Stimulated activated memory B cell treated with anti-CD40 and anti-IgM and Interleukin-4, amounts not matched to agents 10 μg/mL and 1 μg/mL and 100 μg/mL, for 72 hours (primary cell): ENCODE results near the gene STX5.
"Not testable (repeated sequence)": the region's sequence is repeated elsewhere in the genome, so short reads cannot be mapped to it uniquely, and the experiment has no call there.

Experiments used
- ATAC-seq: fragments of 150-1000 bp; cut with Tn5 transposase; 2 replicates; pipeline ENCODE4 v1.10.0; 2021
- H3K27ac Mint-ChIP-seq: one replicate; pipeline ENCODE4 v1.8.0; 2022; ENCODE audit warnings: mild to moderate bottlenecking, mixed read lengths
- H3K27me3 Mint-ChIP-seq: one replicate; pipeline ENCODE4 v1.8.0; 2022; ENCODE audit warnings: mixed read lengths
- H3K36me3 Mint-ChIP-seq: one replicate; pipeline ENCODE4 v1.8.0; 2022; ENCODE audit warnings: mixed read lengths
- H3K4me1 Mint-ChIP-seq: one replicate; pipeline ENCODE4 v1.8.0; 2022; ENCODE audit warnings: mixed read lengths
- H3K4me3 Mint-ChIP-seq: one replicate; pipeline ENCODE4 v1.8.0; 2022; ENCODE audit warnings: mild to moderate bottlenecking, moderate library complexity, mixed read lengths
- H3K9me3 Mint-ChIP-seq: one replicate; pipeline ENCODE4 v1.8.0; 2022; ENCODE audit warnings: mixed read lengths

STX5 gene

GRCh38 chr11:62831520-62832335 is at the start of gene STX5:
STX5 (minus strand) TSS chr11:62832051; CDS start chr11:62831243, 808 bp downstream.
- peak within 1 kb of the TSS; percentile 95 for H3K27ac Mint-ChIP-seq

DNA sequence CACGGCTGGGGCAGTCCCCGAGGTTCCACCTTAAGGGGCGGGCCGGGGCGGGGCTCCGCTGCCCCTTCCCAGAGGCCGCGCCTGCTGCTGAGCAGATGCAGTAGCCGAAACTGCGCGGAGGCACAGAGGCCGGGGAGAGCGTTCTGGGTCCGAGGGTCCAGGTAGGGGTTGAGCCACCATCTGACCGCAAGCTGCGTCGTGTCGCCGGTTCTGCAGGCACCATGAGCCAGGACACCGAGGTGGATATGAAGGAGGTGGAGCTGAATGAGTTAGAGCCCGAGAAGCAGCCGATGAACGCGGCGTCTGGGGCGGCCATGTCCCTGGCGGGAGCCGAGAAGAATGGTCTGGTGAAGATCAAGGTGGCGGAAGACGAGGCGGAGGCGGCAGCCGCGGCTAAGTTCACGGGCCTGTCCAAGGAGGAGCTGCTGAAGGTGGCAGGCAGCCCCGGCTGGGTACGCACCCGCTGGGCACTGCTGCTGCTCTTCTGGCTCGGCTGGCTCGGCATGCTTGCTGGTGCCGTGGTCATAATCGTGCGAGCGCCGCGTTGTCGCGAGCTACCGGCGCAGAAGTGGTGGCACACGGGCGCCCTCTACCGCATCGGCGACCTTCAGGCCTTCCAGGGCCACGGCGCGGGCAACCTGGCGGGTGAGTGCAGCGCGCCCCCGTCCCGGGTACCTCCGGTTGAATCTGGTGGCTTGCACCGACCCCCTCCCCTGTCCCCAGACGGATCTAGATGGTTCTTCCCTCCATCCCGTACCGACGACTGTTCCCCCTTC is 49.1 kb upstream of the STX5 start, which contains the start of gene SLC3A2:
Gene SLC3A2, plus strand, starts transcription at position 94 of the 776 bp plus-strand sequence. Its CDS starts 128 bp downstream, at position 222.
- Mint-ChIP-seq H3K36me3 (peaks cover 59% of the 10 kb centered on the region), H3K27ac (peak within 1 kb of the TSS; percentile 97), H3K27me3 (no peaks in the 10 kb centered on the region), H3K4me3 (peak within 1 kb of the TSS; percentile 99), H3K4me1 (peaks cover 49% of the 10 kb centered on the region), H3K9me3 (no peaks in the 10 kb centered on the region)
- ATAC-seq = peak; percentile 93

More at GRCh38 chr11:62831520-62832335, at the start of gene STX5:
- Mint-ChIP-seq H3K27me3 (no peaks in the 10 kb centered on the region), H3K36me3 (peaks cover 29% of the 10 kb centered on the region), H3K9me3 (no peaks in the 10 kb centered on the region), H3K4me1 (peaks cover 46% of the 10 kb centered on the region), H3K4me3 (peak within 1 kb of the TSS; percentile 87)
- ATAC-seq = peak; percentile 96

GRCh38 chr11:62880231-62880802 is 48.5 kb upstream of the STX5 start:
- Mint-ChIP-seq H3K4me1 (peaks cover 45% of the 10 kb centered on the region), H3K36me3 (peaks cover 53% of the 10 kb centered on the region), H3K27me3 (no peaks in the 10 kb centered on the region), H3K9me3 (no peaks in the 10 kb centered on the region), H3K4me3 (peak overlapping the region; percentile 99), H3K27ac (peak overlapping the region; percentile 97)
- peak; percentile 67 for ATAC-seq

- H3K4me3 Mint-ChIP-seq = peak overlapping the region; percentile 99
- H3K4me1 Mint-ChIP-seq = peaks cover 42% of the 10 kb centered on the region
Observed at GRCh38 chr11:62879235-62879978, 47.6 kb upstream of the STX5 start.

GRCh38 chr11:62876712-62877111 is 44.9 kb upstream of the STX5 start:
- peaks cover 28% of the 10 kb centered on the region for H3K36me3 Mint-ChIP-seq
- H3K27me3 Mint-ChIP-seq = no peaks in the 10 kb centered on the region
- H3K4me1 Mint-ChIP-seq = peaks cover 16% of the 10 kb centered on the region
- no peak for ATAC-seq
- no peak overlapping the region for H3K4me3 Mint-ChIP-seq
- H3K27ac Mint-ChIP-seq = peak overlapping the region; percentile 39
- H3K9me3 Mint-ChIP-seq = no peaks in the 10 kb centered on the region

More at GRCh38 chr11:62879235-62879978, 47.6 kb upstream of the STX5 start:
- ATAC-seq = no peak
- Mint-ChIP-seq H3K36me3 (peaks cover 50% of the 10 kb centered on the region), H3K27me3 (no peaks in the 10 kb centered on the region), H3K9me3 (no peaks in the 10 kb centered on the region), H3K27ac (peak overlapping the region; percentile 97)

- Mint-ChIP-seq H3K27me3 (no peaks in the 10 kb centered on the region), H3K27ac (no peak overlapping the region), H3K36me3 (peaks cover 24% of the 10 kb centered on the region), H3K4me3 (no peak overlapping the region), H3K4me1 (peaks cover 15% of the 10 kb centered on the region), H3K9me3 (no peaks in the 10 kb centered on the region)
- no peak for ATAC-seq
Observed at GRCh38 chr11:62875698-62876478, 44.0 kb upstream of the STX5 start.

- H3K27me3 Mint-ChIP-seq = no peaks in the 10 kb centered on the region
- H3K27ac Mint-ChIP-seq = no peak overlapping the region
- ATAC-seq = no peak
- H3K9me3 Mint-ChIP-seq = no peaks in the 10 kb centered on the region
- no peak overlapping the region for H3K4me3 Mint-ChIP-seq
- H3K36me3 Mint-ChIP-seq = peaks cover 21% of the 10 kb centered on the region
- H3K4me1 Mint-ChIP-seq = peaks cover 7% of the 10 kb centered on the region
Observed at GRCh38 chr11:62874851-62875250, 43.0 kb upstream of the STX5 start.

DNA sequence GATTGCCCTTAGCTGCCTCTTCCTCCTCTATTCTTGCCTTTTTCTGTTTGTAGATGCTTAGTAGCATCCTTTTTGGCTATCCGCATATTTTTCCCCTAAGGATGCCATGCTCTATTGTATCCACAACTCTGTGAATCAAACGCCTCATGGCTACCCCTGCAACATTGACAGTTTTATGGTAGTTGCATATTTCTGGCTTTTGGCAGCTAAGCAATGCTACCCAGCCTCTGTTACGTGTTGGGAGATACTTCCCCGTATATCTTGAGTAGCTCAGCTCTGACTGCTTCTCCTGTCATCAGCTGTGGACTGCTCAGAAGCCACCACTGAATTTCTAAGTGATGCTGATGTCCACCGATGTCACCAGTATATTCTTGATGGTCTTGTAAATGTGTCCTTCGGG is 33.8 kb upstream of the STX5 start:
- Mint-ChIP-seq H3K4me3 (no peak overlapping the region), H3K9me3 (no peaks in the 10 kb centered on the region), H3K27ac (no peak overlapping the region), H3K4me1 (peaks cover 17% of the 10 kb centered on the region), H3K27me3 (no peaks in the 10 kb centered on the region), H3K36me3 (no peaks in the 10 kb centered on the region)
- ATAC-seq = no peak

DNA sequence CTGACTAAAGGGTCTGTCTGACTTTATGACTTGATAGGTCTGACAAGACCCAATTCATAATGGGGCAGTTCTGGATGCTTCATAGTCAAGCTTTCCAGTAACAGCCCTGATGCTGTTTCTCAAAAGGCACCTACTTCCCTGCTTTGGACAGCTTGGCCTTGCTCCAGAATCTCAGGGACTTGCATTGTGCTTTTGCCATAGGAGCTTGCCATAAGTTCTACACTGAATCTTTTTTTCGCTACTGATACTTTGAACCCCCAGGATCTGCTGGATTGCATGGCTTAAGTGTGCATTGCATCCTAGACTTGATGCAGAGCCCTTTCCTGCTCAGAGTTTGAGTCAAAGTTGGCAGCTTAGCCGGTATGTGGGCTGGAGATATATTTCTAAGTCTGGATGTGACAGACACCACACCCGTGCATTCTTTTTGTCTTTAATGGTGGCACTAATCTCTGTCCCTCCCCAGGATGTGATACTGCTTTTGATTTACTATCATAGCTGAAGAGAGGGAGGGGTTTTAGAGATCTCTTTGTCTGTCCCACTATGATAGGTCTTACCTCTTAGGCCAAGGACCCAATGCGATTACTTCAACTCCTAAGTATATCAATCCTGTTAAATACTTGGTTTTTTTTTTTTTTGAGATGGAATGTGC is 32.0 kb upstream of the STX5 start:
- no peaks in the 10 kb centered on the region for H3K36me3 Mint-ChIP-seq
- no peaks in the 10 kb centered on the region for H3K9me3 Mint-ChIP-seq
- ATAC-seq = no peak
- no peaks in the 10 kb centered on the region for H3K27me3 Mint-ChIP-seq
- no peak overlapping the region for H3K27ac Mint-ChIP-seq
- H3K4me3 Mint-ChIP-seq = no peak overlapping the region
- H3K4me1 Mint-ChIP-seq = peaks cover 25% of the 10 kb centered on the region

GRCh38 chr11:62861564-62862192 is 29.8 kb upstream of the STX5 start:
- not testable (repeated sequence) for ATAC-seq, H3K36me3 Mint-ChIP-seq, H3K27me3 Mint-ChIP-seq, H3K4me3 Mint-ChIP-seq, H3K9me3 Mint-ChIP-seq
- peak overlapping the region; percentile 24 for H3K27ac Mint-ChIP-seq
- peaks cover 42% of the 10 kb centered on the region for H3K4me1 Mint-ChIP-seq

- no peak overlapping the region for H3K4me3 Mint-ChIP-seq
- H3K9me3 Mint-ChIP-seq = no peaks in the 10 kb centered on the region
- peak overlapping the region; percentile 24 for H3K27ac Mint-ChIP-seq
- H3K27me3 Mint-ChIP-seq = no peaks in the 10 kb centered on the region
- ATAC-seq = no peak
- H3K36me3 Mint-ChIP-seq = no peaks in the 10 kb centered on the region
- peaks cover 42% of the 10 kb centered on the region for H3K4me1 Mint-ChIP-seq
Observed at GRCh38 chr11:62860835-62861563, 29.1 kb upstream of the STX5 start.

DNA sequence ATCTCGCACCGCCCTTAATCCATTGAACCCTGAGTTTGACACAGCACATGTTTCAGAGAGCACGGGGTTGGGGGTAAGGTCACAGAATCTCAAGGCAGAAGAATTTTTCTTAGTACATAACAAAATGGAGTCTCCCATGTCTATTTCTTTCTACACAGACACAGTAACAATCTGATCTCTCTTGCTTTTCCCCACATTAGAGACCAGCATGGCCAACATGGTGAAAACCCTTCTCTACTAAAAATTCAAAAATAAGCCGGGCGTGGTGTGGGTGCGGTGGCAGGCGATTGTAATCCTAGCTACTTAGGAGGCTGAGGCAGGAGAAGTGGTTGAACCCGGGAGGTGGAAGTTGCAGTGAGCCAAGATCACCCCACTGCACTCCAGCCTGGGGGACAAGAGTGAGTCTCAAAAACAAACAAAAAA is 27.4 kb upstream of the STX5 start:
- not testable (repeated sequence) for H3K9me3 Mint-ChIP-seq, ATAC-seq, H3K27me3 Mint-ChIP-seq, H3K4me3 Mint-ChIP-seq
- Mint-ChIP-seq H3K4me1 (peaks cover 53% of the 10 kb centered on the region), H3K27ac (peak overlapping the region; percentile 11), H3K36me3 (peaks cover 12% of the 10 kb centered on the region)

- H3K9me3 Mint-ChIP-seq = no peaks in the 10 kb centered on the region
- peaks cover 64% of the 10 kb centered on the region for H3K4me1 Mint-ChIP-seq
- H3K27me3 Mint-ChIP-seq = no peaks in the 10 kb centered on the region
- H3K4me3 Mint-ChIP-seq = peak overlapping the region; percentile 98
- ATAC-seq = no peak
- peak overlapping the region; percentile 93 for H3K27ac Mint-ChIP-seq
- H3K36me3 Mint-ChIP-seq = peaks cover 23% of the 10 kb centered on the region
Observed at GRCh38 chr11:62858201-62858600, 26.4 kb upstream of the STX5 start.
